Vagina (tissue), 2 donors: ENCODE measurements around the gene SPDYC. TPM values are rescaled to one million over a fixed set of nuclear protein-coding genes. Genes with fewer than 3 reads are reported as not detected.

Experiments used
- DNase-seq, 2 donors: peaks; one replicate each; pipeline ENCODE4 v3.0.0-alpha.2; 2017; ENCODE audit errors: extremely low spot score in 2 of 2
- H3K27ac ChIP-seq: fragments of 200-600 bp; sonication (generic); one replicate; pipeline ENCODE4 v1.5.1; 2019
- H3K27me3 ChIP-seq: fragments of 200-600 bp; sonication (generic); one replicate; pipeline ENCODE4 v1.5.1; 2019
- H3K36me3 ChIP-seq, 2 donors: fragments of 200-600 bp; sonication (generic); one replicate each; pipeline ENCODE4 v1.5.1; 2017 to 2019
- H3K4me1 ChIP-seq: fragments of 200-600 bp; sonication (generic); one replicate; pipeline ENCODE4 v1.5.1; 2019
- H3K4me3 ChIP-seq, 2 donors: fragments of 200-600 bp; sonication (generic); 1 replicate in 1 of 2; 2 replicates in 1 of 2; pipeline ENCODE4 v1.5.1; 2016 to 2019
- H3K9me3 ChIP-seq: fragments of 200-600 bp; sonication (generic); one replicate; pipeline ENCODE4 v1.5.1; 2019
- CTCF ChIP-seq, 3 experiments: fragments of 450-650 bp in 2 of 3; fragments of 200-600 bp in 1 of 3; sonication (generic) in 1 of 3; IDR thresholded peaks; one replicate each; pipeline ENCODE4 v1.5.1; 2017 to 2019; ENCODE audit warnings: antibody characterized with exemption in 3 of 3, mild to moderate bottlenecking in 2 of 3, moderate library complexity in 2 of 3
- POLR2A ChIP-seq, 2 donors: fragments of 450-650 bp; IDR thresholded peaks; one replicate each; pipeline ENCODE4 v1.6.1; 2017; ENCODE audit warnings: antibody characterized with exemption in 2 of 2, mild to moderate bottlenecking in 2 of 2, moderate library complexity in 2 of 2
- POLR2AphosphoS5 ChIP-seq, 2 donors: sonication (generic); formaldehyde crosslinking; IDR thresholded peaks; one replicate each; pipeline ENCODE4 v1.9.0; 2017; ENCODE audit warnings: antibody characterized with exemption in 2 of 2, mild to moderate bottlenecking in 2 of 2, low read depth in 1 of 2; ENCODE audit not compliant: insufficient read depth in 1 of 2
- intact Hi-C: fragments of 100-400 bp; cut with DNase I; formaldehyde crosslinking; loops from one replicate; pipeline ENCODE4 v1.15.1; 2023
- total RNA-seq: library from RNA; depleted of rRNA; stranded (reverse); fragments of >200 nt; gene quantifications from one replicate; pipeline ENCODE4 v1.2.3, GENCODE V29; 2016

SPDYC gene
- total RNA-seq, 1 donor from 2014 or later = not detected

- intact Hi-C loops = no loop called here
- Histone ChIP-seq H3K27me3 (no peaks in the 10 kb centered on the region), H3K9me3 (no peaks in the 10 kb centered on the region), H3K27ac (no peak overlapping the region), H3K36me3 (peaks cover 0 to 70% of the 10 kb centered on the region in 2 donors), H3K4me1 (peaks cover 33% of the 10 kb centered on the region), H3K4me3 (no peak overlapping the region)
- DNase-seq = no peak
- TF ChIP-seq CTCF (IDR thresholded peaks at IDR 0.05) (no peak), POLR2A (IDR thresholded peaks at IDR 0.05) (no peak), POLR2AphosphoS5 (IDR thresholded peaks at IDR 0.05; ENCODE audit: insufficient read depth in 1 of 2, low read depth in 1 of 2) (no peak)
These were observed 17.2 kb downstream of the SPDYC start for GRCh38 chr11:65187146-65187675.

DNA sequence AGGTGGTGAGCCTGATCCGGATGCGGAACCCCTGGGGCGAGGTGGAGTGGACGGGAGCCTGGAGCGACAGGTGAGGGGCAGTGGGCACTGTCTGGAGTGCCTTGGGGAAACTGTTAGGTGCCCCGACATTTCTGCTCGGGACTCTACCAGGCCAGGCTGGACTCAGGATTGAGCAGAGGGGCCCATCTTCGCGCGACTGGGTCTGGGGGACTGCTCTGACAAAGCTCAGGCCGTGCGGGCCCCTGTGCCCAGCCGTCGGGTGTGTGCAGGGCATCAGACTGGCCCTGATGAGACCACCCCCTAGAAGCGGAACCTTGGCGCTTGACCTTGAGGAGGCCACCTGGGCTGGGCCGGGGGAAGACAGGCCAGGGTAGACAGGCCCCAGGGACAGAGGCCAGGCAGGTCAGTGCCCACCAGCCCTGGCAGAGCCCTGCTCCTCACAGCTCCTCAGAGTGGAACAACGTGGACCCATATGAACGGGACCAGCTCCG, 18.0 kb downstream of the SPDYC start:
- H3K36me3 ChIP-seq = peaks cover 0 to 70% of the 10 kb centered on the region in 2 donors
- H3K4me1 ChIP-seq = peaks cover 25% of the 10 kb centered on the region
- H3K9me3 ChIP-seq = no peaks in the 10 kb centered on the region
- no peak for TF ChIP-seq POLR2A (IDR thresholded peaks at IDR 0.05)
- no peak for TF ChIP-seq CTCF (IDR thresholded peaks at IDR 0.05)
- TF ChIP-seq POLR2AphosphoS5 (IDR thresholded peaks at IDR 0.05; ENCODE audit: insufficient read depth in 1 of 2, low read depth in 1 of 2) = no peak
- no peaks in the 10 kb centered on the region for H3K27me3 ChIP-seq
- no peak overlapping the region for H3K4me3 ChIP-seq
- intact Hi-C loops = no loop called here
- no peak overlapping the region for H3K27ac ChIP-seq
- DNase-seq = no peak

- Histone ChIP-seq H3K4me3 (no peak overlapping the region), H3K4me1 (peaks cover 20% of the 10 kb centered on the region), H3K27ac (no peak overlapping the region), H3K9me3 (no peaks in the 10 kb centered on the region), H3K27me3 (no peaks in the 10 kb centered on the region), H3K36me3 (peaks cover 0 to 73% of the 10 kb centered on the region in 2 donors)
- intact Hi-C loops = no loop called here
- no peak for DNase-seq
- TF ChIP-seq POLR2AphosphoS5 (IDR thresholded peaks at IDR 0.05; ENCODE audit: insufficient read depth in 1 of 2, low read depth in 1 of 2) (no peak), POLR2A (IDR thresholded peaks at IDR 0.05) (no peak), CTCF (IDR thresholded peaks at IDR 0.05) (no peak)
These were observed 18.5 kb downstream of the SPDYC start for GRCh38 chr11:65188486-65188885.

- intact Hi-C loops = no loop called here
- peaks cover 0 to 76% of the 10 kb centered on the region in 2 donors for H3K36me3 ChIP-seq
- no peak overlapping the region for H3K27ac ChIP-seq
- H3K4me3 ChIP-seq = no peak overlapping the region
- TF ChIP-seq CTCF (IDR thresholded peaks at IDR 0.05) = no peak
- DNase-seq = no peak
- H3K4me1 ChIP-seq = peaks cover 13% of the 10 kb centered on the region
- H3K27me3 ChIP-seq = no peaks in the 10 kb centered on the region
- H3K9me3 ChIP-seq = no peaks in the 10 kb centered on the region
These were observed 19.2 kb downstream of the SPDYC start for GRCh38 chr11:65189191-65189590.

GRCh38 chr11:65194564-65194963, 24.5 kb downstream of the SPDYC start:
- no peak overlapping the region for H3K27ac ChIP-seq
- H3K9me3 ChIP-seq = no peaks in the 10 kb centered on the region
- no peak overlapping the region for H3K4me3 ChIP-seq
- H3K36me3 ChIP-seq = peaks cover 0 to 57% of the 10 kb centered on the region in 2 donors
- DNase-seq = no peak
- H3K4me1 ChIP-seq = no peaks in the 10 kb centered on the region
- intact Hi-C loops = no loop called here
- no peak for TF ChIP-seq POLR2AphosphoS5 (IDR thresholded peaks at IDR 0.05; ENCODE audit: insufficient read depth in 1 of 2, low read depth in 1 of 2)
- no peak for TF ChIP-seq CTCF (IDR thresholded peaks at IDR 0.05)
- TF ChIP-seq POLR2A (IDR thresholded peaks at IDR 0.05) = no peak
- H3K27me3 ChIP-seq = no peaks in the 10 kb centered on the region
